RCC 7860 (cell line): Measurements from ENCODE around the gene KCNS1.
"Not testable (repeated sequence)": the region's sequence is repeated elsewhere in the genome, so short reads cannot be mapped to it uniquely, and the experiment has no call there.

ENCODE experiments used
- DNase-seq: peaks from one replicate; pipeline ENCODE4 v3.0.0-alpha.2; 2015; ENCODE audit warnings: low spot score
- FAIRE-seq: peaks from 2 replicates; lab custom pipeline; 2012; peaks lifted over from hg19 to GRCh38; lab: Jason Lieb, UNC

Gene KCNS1

DNA sequence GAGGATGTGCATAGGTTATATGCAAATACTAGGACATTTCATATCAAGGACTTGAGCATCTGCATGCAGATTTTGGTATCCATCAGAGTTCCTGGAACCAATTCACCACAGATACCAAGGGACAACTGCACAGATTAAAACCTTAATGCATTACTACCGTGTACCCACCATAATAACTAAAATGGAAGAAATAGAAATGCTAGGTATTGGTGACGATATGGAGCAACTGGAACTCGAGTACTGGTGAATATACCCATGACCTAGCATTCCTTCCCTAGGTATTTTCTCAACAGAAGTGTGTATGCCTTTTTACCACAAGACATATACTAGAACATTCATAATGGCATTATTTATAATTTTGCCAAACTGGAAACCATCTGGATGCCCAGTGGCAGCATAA, 18.5 kb downstream of the KCNS1 start:
- DNase-seq (no peak), FAIRE-seq (no peak)

GRCh38 chr20:45080867-45081624, 19.9 kb downstream of the KCNS1 start:
- no peak for DNase-seq

DNA sequence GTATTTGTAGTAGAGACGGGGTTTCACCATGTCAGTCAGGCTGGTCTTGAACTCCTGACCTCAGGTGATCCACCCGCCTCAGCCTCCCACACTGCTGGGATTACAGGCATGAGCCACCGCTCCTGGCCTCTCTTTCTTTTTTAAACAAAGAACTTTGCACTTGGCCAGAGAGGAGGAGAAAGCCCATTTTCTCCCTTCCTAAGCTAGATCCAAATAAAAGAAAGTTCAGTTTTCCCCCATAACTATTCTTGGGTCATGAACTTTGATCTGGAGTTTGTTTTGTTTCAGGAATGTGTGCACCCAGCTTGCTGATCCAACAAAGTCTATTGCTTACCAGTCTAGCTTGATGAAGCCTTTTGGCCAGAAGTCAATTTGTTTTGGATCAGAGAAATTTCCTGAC, 23.4 kb downstream of the KCNS1 start:
- DNase-seq (no peak), FAIRE-seq (no peak)

More at GRCh38 chr20:45080867-45081624, 19.9 kb downstream of the KCNS1 start:
- no peak for FAIRE-seq

DNA sequence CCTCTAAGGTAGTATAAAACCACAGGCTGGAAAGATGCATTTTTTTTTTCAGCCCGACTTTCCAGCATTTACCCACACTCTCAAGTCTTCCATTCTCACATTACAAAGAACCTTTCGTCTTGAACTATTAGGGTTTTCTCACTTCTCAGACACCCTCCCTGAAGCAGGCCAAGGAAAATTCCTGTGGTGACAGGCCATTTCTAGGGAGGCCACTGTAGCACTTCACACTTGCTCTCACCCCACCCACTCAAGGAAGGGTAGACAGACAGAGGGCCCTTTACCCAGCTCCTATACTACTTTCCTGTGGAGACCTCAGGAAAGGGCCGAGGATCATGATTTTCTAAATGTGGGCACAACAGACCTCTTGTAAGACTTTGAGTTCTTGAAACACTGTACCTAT, 27.7 kb downstream of the KCNS1 start:
- DNase-seq (no peak), FAIRE-seq (no peak)

- DNase-seq: no peak
- no peak for FAIRE-seq
These were observed 28.9 kb downstream of the KCNS1 start for GRCh38 chr20:45072066-45072465.

DNA sequence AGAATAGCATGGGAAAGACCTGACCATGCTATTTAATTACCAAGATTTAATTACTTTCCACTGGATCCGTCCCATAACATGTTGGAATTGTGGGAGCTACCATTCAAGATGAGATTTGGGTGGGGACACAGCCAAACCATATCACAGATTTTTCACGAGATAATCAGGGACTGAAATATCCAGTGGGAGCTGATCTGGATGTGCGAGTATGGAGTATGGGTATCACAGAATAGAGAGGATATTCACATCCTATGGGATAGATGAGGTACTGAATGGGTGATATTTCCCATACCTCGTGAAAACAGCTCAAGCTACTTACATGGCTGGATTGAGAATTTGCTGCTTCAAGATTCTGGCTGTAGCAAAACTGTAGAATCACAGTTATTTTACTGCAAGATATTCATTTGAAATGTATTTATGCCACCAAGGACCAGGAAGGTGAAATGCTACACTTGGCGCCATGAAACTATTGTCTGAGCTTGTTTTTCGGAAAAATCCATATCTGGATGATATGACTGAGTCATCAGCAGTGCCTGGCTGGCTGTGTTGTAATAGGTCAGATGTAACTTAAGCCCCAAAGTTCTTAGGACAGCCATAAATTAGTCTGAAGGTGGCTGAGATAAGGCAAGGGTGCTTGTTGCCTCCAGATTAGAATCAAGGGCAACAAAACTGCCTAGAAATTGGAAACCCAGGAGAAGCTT, 29.8 kb downstream of the KCNS1 start:
- FAIRE-seq (no peak), DNase-seq (no peak)

DNA sequence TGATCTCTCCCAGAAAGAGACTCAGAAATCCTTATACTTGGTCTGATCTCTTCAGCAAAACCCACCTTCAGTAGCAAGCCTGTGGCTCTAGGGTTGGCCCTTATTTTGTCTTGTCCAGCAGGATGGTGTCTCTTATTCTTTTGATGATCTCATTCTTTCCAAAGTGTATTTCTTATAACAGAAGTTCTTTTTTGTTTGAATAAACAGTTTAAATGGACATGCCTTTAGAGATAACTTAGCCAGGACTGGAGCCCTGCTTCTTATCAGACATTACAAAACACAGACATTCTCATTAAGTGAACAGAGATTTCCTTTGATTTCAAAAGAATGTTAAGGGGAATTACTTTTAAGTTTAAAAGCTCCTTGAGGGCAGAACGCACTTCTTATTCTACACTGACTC, 31.7 kb downstream of the KCNS1 start:
- no peak for FAIRE-seq

GRCh38 chr20:45067558-45067957, 33.4 kb downstream of the KCNS1 start:
- FAIRE-seq (no peak), DNase-seq (no peak)

More for the DNA sequence above, 31.7 kb downstream of the KCNS1 start:
- no peak for DNase-seq

DNA sequence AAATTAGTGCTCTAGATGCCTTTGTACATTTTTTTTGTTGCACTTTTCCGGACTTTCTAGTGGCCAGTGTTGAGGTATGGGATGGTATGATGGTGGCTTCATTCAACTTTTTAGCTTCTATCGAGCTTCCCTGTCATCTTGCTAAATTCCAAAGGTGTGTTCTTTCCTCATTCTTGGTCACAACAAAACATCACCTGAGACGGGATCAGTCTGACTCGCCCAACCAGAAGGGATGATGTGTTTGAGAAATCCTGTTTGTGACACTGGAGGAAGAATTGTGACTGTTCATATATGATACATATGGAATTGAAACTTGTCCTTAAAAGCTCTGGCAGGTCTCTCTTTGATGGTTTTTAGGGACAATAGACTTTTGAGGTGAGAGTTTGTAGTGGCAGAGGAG, 33.8 kb downstream of the KCNS1 start:
- FAIRE-seq (no peak), DNase-seq (no peak)

DNA sequence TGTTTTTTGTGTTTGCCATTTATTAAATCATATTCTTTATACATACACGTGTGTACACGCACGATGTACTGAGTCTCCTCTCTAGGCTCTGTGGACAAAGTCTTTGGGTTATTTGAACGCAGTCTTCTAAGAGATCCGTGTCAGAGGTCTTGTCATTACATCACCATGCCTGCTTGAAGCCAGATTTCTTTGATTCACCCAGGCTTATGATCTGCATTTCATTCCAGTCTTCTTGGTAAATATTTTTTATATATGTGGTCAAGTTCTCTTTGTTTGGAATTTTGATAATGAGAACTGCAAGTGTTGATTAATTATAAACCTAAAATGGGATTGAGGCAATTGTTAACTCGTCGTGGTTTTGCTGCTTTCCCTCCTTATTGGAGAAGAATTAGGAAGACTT, 34.6 kb downstream of the KCNS1 start:
- peak; percentile 69 for FAIRE-seq
- DNase-seq: no peak

DNA sequence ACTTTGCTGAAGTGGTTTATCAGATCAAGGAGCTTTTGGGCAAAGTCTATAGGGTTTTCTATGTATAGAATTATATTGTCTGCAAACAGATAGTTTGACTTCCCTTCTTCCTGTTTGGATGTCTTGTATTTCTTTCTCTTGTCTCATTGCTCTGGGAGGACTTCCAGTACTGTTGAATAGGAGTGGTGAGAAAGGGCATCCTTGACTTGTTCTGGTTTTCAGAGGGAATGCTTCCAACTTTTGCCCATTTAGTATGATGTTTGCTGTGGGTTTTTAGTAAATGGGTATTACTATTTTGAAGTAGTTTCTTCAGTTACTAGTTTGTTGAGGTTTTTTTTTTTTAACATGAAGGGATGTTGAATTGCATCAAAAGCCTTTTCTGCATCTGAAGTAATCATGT, 36.1 kb downstream of the KCNS1 start:
- no peak for DNase-seq
- FAIRE-seq: no peak

- not testable (repeated sequence) for FAIRE-seq, DNase-seq
These were observed 37.8 kb downstream of the KCNS1 start for GRCh38 chr20:45063107-45063506.

- DNase-seq: peak; percentile 91
- peak; percentile 96 for FAIRE-seq
These were observed 39.7 kb downstream of the KCNS1 start for GRCh38 chr20:45061244-45061643.

- DNase-seq (no peak), FAIRE-seq (no peak)
These were observed 40.6 kb downstream of the KCNS1 start for GRCh38 chr20:45060294-45060693.

DNA sequence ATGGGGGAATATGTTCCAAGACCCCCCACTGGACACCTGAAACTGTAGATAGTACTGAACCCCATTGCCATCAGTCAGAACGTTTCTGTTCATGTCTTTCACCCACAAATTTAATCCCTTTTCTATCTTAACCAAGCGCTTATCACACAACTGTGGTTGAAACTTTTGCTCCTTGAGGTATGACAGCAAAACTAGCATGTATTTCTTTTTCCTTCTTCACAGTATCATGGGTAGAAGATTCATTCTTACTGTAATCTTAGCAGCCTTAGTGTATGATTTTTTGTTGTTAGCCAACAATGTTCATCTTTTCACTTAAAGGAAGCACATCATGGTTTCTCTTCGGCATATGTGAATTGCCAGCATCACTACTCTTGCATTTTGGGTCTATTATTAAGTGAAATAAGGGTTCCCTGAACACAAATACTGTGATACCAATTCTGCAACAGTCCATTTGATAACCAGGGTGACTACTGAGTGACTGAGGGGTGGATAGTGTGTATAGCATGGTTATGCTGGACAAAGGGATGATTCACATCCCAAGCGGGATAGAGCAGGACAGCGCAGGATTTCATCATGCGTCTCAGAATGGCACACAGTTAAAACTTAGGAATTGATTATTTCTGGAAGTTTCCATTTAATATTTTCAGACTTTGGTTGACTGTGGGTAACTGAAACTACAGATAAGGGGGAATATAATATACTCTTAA, 41.8 kb downstream of the KCNS1 start:
- FAIRE-seq: peak; percentile 2
- DNase-seq: peak; percentile 54

GRCh38 chr20:45058168-45058850, 42.6 kb downstream of the KCNS1 start:
- FAIRE-seq (no peak), DNase-seq (no peak)

DNA sequence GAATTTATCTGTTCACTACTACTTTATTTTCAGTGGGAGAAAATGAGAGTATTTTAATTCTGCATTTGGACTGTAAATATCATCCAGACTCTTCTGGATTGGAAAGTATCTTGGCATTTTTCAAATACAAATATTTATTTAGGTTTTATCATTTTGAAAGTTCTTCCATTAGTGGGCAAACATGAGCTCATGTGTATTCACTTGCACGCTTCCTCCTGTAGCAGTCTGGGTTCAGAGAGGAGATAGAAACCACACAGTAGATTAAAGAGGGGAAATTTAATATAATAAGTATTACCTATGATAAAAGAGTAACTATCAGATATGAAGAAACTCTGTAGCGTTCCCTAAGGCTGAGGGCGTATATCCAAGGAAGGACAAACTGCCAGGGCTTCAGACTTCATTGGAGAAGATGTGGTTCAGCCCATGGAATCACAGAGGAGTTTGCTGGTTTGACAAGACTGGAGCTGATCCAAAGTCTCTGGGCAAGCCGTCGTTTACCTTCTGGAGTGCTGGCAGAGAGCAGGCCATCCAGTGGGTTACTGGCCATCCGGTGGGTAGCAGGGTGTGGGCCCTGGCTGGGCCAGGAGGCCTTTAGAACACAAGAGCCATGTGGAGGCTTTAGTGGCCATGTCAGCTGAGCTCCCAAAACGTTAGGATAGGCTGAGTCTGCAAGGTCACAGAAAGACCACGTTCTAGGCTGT, 44.3 kb downstream of the KCNS1 start:
- DNase-seq (no peak), FAIRE-seq (no peak)

DNA sequence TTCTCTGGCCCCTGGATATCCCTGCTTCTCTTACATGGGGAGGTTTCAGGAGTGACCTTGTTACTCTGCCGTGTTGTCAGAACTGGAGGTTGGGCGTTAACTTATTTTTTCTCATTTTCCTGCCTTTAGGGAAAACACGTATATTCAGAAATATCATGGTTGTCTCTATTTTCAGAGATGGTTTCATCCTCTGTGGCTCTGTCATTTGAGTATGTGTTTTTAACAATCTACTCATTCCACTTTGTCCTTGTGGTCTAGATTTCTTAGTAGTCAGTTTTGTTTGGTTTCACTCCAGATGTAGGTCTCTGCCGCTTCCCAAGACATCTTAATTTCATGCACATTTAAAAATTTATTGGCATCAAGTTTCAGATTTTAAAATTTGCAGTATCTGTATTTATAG, 45.9 kb downstream of the KCNS1 start:
- FAIRE-seq (no peak), DNase-seq (no peak)

DNA sequence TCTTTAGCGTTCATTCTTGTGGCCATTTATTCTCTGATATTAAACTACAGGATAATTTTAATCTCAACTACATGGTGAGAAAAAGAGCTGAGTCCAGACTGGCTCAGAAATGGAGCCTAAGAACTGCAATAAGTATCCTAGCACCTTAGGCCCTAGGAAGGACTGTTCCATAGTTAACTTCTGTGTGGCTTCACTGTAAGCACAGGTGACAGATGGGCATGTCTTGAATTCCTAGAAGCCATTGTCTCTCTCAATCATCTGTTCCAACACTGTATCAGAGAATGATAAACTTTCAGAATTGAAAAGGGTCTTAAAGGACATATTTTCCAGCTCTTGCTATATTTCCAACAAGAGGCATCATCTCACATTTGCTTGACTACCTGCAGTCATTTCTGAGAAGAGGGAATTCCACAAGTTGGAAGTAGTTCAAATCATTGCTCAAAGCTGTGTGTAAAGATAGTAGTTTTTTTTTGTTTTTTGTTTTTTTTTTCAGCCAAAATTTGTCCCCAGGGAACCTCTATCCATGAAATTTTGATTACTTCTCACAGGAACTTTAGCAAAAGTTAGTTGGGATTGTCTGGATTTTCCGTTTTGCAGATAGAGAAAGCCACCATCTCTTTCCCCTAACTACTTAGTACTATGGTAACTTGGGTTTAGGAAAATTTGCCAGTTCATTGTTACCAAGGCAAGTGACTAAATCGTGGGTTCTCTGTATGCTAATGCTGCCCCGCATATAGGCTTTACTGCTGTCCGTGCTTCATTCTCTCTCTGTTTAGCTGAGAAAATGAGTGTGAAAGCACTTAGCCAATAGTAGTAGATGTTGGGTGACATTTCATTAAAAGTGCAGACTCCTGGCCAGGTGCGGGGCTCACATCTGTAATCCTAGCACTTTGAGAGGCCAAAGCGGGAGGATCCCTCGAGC, 47.2 kb downstream of the KCNS1 start:
- no peak for FAIRE-seq

More for the DNA sequence above, 47.2 kb downstream of the KCNS1 start:
- no peak for DNase-seq
